Measurements from ENCODE around the gene NFKB1. TPM values are rescaled to one million over a fixed set of nuclear protein-coding genes. Genes with fewer than 3 reads are reported as not detected.

The NFKB1 gene
- total RNA-seq, 6 experiments from 2014 or later = 21.7 to 31.3 (median 27.5) TPM

GRCh38 chr4:102517753-102518152 is 16.6 kb downstream of the NFKB1 start:
- no peak for TF ChIP-seq CTCF (IDR thresholded peaks at IDR 0.05)
- Mint-ChIP-seq H3K36me3 (ENCODE audit: low read depth) (peaks cover 22% of the 10 kb centered on the region), H3K27ac (no peak overlapping the region), H3K4me3 (no peak overlapping the region), H3K4me1 (ENCODE audit: low read depth) (peaks cover 33% of the 10 kb centered on the region), H3K9me3 (no peaks in the 10 kb centered on the region), H3K27me3 (ENCODE audit: insufficient read depth) (no peaks in the 10 kb centered on the region; the same call in 1 of the 2 replicates)
- no peak for DNase-seq

- H3K27ac Mint-ChIP-seq = no peak overlapping the region
- no peaks in the 10 kb centered on the region; the same call in 1 of the 2 replicates for H3K27me3 Mint-ChIP-seq (ENCODE audit: insufficient read depth)
- no peak for TF ChIP-seq CTCF (IDR thresholded peaks at IDR 0.05)
- H3K36me3 Mint-ChIP-seq (ENCODE audit: low read depth) = peaks cover 22% of the 10 kb centered on the region
- DNase-seq = no peak
- H3K9me3 Mint-ChIP-seq = no peaks in the 10 kb centered on the region
- H3K4me1 Mint-ChIP-seq (ENCODE audit: low read depth) = peaks cover 42% of the 10 kb centered on the region
- H3K4me3 Mint-ChIP-seq = no peak overlapping the region
These were observed 17.6 kb downstream of the NFKB1 start for GRCh38 chr4:102518703-102519131.

GRCh38 chr4:102519925-102520324 is 18.8 kb downstream of the NFKB1 start:
- no peak for DNase-seq
- H3K36me3 Mint-ChIP-seq (ENCODE audit: low read depth) = peaks cover 16% of the 10 kb centered on the region
- H3K27ac Mint-ChIP-seq = no peak overlapping the region
- no peaks in the 10 kb centered on the region for H3K9me3 Mint-ChIP-seq
- TF ChIP-seq CTCF (IDR thresholded peaks at IDR 0.05) = no peak
- H3K27me3 Mint-ChIP-seq (ENCODE audit: insufficient read depth) = no peaks in the 10 kb centered on the region
- no peak overlapping the region for H3K4me3 Mint-ChIP-seq
- H3K4me1 Mint-ChIP-seq (ENCODE audit: low read depth) = peaks cover 43% of the 10 kb centered on the region

GRCh38 chr4:102521570-102521969 is 20.4 kb downstream of the NFKB1 start:
- Mint-ChIP-seq H3K4me3 (no peak overlapping the region), H3K27ac (no peak overlapping the region), H3K4me1 (ENCODE audit: low read depth) (peaks cover 43% of the 10 kb centered on the region), H3K9me3 (no peaks in the 10 kb centered on the region), H3K27me3 (ENCODE audit: insufficient read depth) (no peaks in the 10 kb centered on the region), H3K36me3 (ENCODE audit: low read depth) (peaks cover 2% of the 10 kb centered on the region)
- no peak for TF ChIP-seq CTCF (IDR thresholded peaks at IDR 0.05)
- no peak for DNase-seq

GRCh38 chr4:102522031-102522440 is 20.9 kb downstream of the NFKB1 start:
- no peak overlapping the region for H3K27ac Mint-ChIP-seq

More at GRCh38 chr4:102522031-102522440, 20.9 kb downstream of the NFKB1 start:
- H3K9me3 Mint-ChIP-seq = no peaks in the 10 kb centered on the region
- H3K27me3 Mint-ChIP-seq (ENCODE audit: insufficient read depth) = no peaks in the 10 kb centered on the region; the same call in 1 of the 2 replicates
- peaks cover 43% of the 10 kb centered on the region for H3K4me1 Mint-ChIP-seq (ENCODE audit: low read depth)
- no peak overlapping the region for H3K4me3 Mint-ChIP-seq
- DNase-seq = no peak
- no peaks in the 10 kb centered on the region for H3K36me3 Mint-ChIP-seq (ENCODE audit: low read depth)
- TF ChIP-seq CTCF (IDR thresholded peaks at IDR 0.05) = no peak

Data from HFFc6 (cell line).